Activated CD4-positive, alpha-beta T cell treated with anti-CD3 and anti-CD28 coated beads, Interleukin-2, amount 50 U/mL, for 16 hours (primary cell): ENCODE results near the gene LCMT1.
"Not testable (repeated sequence)": the region's sequence is repeated elsewhere in the genome, so short reads cannot be mapped to it uniquely, and the experiment has no call there.

Source experiments
- DNase-seq: peaks from one replicate; pipeline ENCODE4 v3.0.0-alpha.2; 2020

Gene LCMT1

DNA sequence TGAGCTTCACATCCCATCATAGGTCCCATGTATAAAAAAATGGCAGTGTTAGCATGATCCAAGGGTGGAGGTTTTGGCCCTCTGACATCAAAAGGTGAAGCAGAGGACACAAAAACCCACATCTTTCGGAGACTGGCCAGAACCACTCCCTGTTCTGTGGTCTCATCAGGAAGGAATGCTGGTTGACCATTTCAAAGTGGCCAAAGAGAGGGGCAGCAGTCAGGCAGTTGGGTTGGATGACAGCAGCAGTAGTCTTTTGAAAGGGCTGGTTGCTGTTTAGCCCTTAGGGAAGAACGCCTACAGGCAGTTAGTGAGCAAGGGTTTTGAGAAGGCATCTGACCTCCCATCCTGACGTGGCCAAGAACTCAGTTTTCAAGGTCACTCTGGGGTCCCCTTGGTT is 40.5 kb downstream of the LCMT1 start:
- DNase-seq, result no peak

GRCh38 chr16:25155553-25156460 is 44.3 kb downstream of the LCMT1 start:
- peak; percentile 34 for DNase-seq

GRCh38 chr16:25157271-25157875 is 45.8 kb downstream of the LCMT1 start:
- DNase-seq, result no peak

GRCh38 chr16:25158401-25158800 is 46.9 kb downstream of the LCMT1 start:
- DNase-seq, result no peak

DNA sequence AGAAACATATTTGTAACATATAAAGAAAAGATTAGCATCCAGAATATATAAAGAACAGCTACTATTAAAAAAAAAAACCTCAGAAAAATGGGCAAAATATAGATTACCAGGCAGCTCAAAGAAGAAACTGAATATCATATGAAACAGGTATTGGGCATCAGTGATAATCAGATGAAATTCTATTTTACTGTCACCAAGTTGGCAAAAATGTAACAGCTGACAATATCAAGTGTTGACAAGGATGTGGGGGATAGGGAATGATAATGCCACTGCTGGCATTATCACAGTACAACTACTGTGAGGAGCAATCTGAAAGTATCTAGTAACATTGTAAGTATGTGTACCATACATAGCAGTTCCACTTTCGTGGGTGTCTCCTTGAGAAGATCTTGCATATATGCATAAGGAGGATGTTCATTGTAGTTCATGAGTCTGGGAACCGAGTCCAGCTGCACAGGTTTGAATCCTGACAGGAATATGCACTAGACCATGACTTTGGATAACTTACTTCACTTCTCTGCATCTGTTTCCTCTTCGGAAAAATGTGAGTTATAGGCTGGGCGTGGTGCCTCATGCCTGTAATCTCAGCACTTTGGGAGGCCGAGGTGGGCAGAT is 50.3 kb downstream of the LCMT1 start:
- no peak for DNase-seq

DNA sequence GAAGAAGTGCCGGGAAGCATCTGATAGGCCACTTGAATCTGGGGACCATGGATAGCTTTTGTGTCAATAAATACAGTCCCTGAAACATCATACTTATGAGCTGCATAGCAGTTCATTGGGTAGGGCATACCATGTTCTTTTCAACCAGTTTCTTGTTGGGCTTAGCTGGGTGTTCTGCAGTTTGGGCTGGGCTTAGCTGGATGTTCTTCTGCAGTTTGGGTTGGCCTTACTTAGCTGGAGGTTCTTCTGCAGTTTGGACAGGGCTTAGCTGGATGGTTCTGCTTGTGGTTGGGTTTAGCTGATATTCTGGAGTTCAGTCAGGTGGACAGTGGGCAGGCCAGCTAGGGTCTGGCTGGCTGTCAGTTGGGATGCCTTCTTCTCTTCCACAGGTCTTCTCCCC is 52.1 kb downstream of the LCMT1 start:
- no peak for DNase-seq

DNA sequence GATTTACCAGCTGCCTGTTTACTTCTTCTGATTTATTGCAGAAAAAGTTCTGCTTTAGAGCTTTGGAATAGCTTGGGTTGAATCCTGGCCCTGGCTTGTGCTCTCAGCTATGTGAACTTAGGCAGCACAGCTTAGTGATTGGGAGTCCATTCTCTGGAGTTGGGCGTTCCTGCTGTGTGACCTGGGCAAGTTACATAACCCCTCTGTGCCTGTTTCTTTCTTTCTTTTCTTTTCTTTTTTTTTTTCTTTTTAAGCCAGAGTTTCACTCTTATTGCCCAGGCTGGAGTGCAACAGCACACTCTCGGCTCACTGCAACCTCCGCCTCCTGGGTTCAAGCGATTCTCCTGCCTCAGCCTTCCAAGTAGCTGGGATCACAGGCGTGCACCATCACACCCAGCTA is 53.7 kb downstream of the LCMT1 start:
- DNase-seq, result no peak

- DNase-seq, result not testable (repeated sequence)
Measured at GRCh38 chr16:25167920-25168319, 56.4 kb downstream of the LCMT1 start.

DNA sequence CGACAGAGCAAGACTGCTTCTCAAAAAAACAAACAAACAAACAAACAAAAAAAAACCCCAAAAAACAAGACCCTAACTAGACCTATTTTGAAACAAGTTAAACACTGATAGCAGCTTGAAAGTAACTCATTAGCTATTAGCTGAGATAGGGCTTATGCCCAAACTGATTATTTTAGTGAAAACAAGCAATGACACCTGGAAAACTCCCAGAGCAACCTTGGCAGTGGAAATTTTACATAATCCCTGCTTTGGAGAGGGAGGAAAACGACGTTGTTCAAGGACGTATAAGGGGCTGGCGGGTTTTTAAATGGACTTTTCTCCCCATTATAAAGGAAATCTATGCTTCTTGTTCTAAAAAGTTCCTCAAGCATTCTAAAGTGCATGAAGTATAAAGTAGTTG is 59.8 kb downstream of the LCMT1 start:
- no peak for DNase-seq

DNA sequence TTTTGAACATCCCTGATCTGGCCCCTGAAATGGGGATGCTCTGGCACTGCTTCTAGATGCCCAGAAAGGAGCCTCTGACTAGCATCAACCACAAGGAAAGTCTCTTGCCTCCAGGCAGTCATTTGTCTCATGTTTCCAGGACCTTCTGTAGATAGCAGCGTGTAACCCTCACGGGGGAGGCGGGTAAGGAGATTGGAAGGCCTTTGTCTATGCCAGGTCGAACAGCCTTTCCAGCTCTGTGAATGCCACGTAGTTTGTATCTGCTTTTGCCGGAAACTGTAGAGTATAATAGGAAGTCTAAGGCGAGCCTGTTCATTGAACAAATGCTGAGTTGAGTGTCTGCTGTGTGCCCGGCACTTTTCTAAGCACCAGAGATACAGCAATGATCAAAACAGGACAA is 61.3 kb downstream of the LCMT1 start:
- DNase-seq, result no peak

DNA sequence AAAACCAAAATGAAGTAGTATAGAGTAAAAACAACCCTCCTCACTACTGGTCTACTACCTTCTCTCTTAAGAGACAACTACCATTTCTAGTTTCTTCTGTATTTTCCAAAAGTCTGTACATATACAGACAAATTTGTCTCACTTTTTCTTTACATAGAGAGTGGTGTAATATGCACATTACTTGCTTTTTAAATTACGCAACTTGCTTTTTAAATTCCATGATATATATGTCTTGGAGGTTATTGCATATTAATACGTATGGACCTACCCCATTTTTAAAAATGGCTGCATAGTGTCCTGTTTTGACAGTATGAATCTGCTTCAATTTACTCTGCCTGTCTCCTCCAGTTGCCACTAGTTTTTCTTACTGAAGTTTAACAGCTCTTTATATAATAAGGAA is 62.7 kb downstream of the LCMT1 start:
- no peak for DNase-seq

DNA sequence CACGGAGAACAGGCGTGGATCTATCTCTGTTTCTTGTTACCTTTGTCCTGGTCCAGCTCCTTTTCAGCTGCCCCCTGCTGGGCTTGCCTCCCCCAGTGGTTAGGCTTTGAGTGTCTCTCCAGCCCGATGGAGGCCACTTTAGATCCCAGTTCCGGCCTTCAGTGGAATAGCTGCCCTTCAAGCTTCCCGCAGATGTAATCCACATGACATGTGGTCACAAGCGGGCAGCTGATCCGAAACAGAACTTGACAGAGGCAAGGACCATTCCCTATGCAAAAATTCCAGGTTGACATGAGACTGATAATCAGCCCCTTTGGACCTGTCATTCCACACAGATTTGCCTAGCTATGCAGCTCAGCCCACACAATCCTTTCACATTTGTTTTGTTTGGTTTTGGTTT is 64.6 kb downstream of the LCMT1 start:
- DNase-seq, result no peak

GRCh38 chr16:25177512-25177830 is 65.9 kb downstream of the LCMT1 start:
- DNase-seq, result no peak

- no peak for DNase-seq
Measured at GRCh38 chr16:25177831-25178688, 66.5 kb downstream of the LCMT1 start.

- peak; percentile 23 for DNase-seq
Measured at GRCh38 chr16:25181236-25181635, 69.7 kb downstream of the LCMT1 start.

DNA sequence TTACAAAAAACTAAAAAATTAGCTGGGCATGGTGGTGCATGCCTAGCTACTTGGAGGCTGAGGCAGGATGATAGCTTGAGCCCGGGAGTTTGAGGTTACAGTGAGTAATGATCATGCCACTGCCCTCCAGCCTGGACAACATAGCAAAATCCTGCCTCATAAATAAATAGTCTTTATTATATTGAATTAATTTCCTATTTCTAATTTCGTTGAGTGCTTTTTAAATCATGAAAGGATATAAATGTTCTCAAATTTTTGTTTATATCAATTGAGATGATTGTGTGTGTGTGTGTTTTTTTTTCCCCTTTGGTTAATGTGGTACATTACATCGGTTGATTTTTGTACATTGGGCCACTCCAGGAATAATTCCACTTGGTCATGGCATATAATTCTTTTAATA is 73.2 kb downstream of the LCMT1 start:
- no peak for DNase-seq

GRCh38 chr16:25187491-25187795 is 75.9 kb downstream of the LCMT1 start:
- DNase-seq, result no peak

GRCh38 chr16:25189305-25189704 is 77.8 kb downstream of the LCMT1 start:
- no peak for DNase-seq

DNA sequence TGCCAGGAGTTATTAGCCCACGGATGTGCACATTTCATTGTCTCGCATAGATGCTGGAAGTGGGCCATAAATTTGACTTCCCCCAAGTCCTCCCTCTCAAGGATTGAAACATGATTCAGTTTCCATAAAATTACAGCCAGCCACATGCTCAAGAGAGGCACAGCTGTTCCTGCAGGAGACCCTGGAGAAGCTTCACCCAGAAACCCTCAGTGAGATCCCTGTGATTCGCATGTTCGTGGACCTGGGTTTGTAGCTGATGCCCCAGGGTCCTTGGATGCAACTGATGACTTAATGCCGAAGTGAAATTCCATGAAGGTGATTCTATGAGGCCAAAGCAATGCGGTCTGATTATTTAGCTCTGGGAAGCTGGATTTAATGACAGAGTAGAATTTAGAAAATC is 80.6 kb downstream of the LCMT1 start:
- DNase-seq, result no peak

DNA sequence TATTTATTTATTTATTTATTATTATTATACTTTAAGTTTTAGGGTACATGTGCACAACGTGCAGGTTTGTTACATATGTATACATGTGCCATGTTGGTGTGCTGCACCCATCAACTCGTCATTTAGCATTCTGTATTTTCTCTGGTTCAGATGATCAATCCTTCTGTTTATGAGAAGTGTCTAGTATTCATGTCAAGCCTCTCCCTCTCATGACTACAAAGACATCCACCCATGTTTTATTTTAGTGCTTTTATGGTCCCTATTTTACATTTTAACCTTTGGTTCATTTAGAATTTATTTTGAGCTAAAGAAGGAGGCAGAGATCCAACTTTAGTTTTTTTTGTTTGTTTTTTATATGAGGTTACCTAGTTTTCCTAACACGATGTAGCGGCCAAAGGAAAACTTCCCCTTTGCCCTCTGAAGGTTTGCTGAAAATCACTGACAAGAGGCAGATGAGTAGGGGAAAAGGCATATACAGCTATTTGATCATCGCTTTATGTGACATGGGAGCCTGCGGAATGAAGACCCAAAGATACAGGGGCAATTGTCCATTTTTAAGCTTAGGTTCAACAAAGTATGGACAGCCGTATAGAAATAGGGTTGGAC is 82.8 kb downstream of the LCMT1 start:
- no peak for DNase-seq

GRCh38 chr16:25198021-25198420 is 86.5 kb downstream of the LCMT1 start:
- DNase-seq, result no peak

DNA sequence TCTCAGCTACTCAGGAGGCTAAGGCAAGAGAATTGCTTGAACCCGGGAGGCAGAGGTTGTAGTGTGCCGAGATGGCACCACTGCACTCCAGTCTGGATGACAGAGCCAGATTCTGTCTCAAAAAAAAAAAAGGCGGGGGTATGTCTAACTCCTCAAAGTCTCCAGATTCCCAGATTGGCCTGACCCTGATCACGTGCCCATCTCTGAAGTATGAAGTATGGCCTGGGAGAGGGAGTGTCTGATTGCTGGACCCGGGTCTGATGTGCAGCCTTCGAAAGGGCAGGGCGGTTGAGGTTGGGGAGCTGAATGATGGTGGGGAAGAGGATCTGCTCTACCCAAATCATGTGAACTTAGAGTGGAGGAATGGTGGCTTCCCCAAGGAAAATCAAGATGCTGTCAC is 87.9 kb downstream of the LCMT1 start:
- no peak for DNase-seq

DNA sequence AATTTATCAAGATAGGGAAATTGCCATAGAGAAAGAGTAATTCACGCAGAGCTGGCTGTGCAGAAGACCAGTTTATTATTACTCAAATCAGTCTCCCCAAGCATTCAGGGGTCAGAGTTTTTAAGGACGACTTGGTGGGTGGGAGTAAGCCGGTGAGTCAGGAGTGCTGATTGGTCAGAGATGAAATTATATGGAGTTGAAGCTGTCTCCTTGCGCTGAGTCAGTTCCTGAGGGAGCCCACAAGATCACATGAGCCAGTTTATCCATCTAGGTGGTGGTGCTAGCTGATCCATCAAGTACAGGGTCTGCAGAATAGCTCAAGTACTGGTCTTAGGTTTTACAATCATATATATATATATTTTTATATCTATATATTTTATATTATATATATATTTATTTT is 99.2 kb downstream of the LCMT1 start:
- peak; percentile 7 for DNase-seq
